GM10266 (cell line): ENCODE results near the gene ASB16.

Source experiments
- DNase-seq: peaks from one replicate; pipeline ENCODE4 v3.0.0; 2012; ENCODE audit errors: extremely low spot score
- TF ChIP-seq, protein P1 (sequence below): IDR thresholded peaks from 2 replicates; pipeline ENCODE4 v1.5.1; 2012; ENCODE audit warnings: mild to moderate bottlenecking, low read depth; ENCODE audit not compliant: control insufficient read depth, insufficient read depth; ENCODE audit errors: missing control alignments

Gene ASB16

DNA sequence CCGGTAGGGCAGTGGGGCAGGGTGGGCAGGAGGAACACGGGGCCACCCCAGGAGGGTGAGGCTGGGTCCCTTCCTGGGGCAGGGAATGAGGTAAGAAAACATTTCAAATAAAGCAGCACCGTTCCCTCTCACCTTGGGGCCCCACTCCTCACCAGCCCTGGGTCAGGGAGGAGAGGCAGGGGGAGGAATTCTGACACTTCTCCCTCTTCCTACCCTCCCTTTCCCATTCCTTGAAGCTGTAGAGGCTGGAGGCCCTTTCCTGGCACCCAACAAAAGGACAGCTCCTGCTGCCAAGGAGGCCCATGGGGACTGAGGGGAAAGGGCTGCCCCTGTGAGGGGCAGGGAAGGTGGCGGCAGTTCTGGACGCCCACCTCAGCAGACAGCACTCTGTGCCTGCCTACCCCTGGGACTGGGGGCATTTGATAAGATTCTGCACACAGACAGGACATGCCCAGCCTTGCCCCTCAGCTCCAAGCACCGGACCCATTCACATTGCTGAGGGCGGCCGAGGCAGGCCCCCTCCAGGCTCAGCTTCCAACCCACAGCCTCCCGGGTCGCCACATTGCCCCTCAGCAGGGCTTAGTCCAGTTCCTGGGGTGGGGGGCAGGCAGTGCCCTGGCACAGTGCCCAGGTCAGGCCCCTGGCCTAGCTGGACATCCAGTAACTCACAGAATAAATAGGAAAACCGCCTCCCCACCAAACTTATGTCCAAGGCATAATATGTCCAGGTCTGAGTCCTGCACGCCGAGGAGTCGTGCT is 23.0 kb downstream of the ASB16 start:
- TF ChIP-seq, protein P1, sequence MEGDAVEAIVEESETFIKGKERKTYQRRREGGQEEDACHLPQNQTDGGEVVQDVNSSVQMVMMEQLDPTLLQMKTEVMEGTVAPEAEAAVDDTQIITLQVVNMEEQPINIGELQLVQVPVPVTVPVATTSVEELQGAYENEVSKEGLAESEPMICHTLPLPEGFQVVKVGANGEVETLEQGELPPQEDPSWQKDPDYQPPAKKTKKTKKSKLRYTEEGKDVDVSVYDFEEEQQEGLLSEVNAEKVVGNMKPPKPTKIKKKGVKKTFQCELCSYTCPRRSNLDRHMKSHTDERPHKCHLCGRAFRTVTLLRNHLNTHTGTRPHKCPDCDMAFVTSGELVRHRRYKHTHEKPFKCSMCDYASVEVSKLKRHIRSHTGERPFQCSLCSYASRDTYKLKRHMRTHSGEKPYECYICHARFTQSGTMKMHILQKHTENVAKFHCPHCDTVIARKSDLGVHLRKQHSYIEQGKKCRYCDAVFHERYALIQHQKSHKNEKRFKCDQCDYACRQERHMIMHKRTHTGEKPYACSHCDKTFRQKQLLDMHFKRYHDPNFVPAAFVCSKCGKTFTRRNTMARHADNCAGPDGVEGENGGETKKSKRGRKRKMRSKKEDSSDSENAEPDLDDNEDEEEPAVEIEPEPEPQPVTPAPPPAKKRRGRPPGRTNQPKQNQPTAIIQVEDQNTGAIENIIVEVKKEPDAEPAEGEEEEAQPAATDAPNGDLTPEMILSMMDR = no peak

DNA sequence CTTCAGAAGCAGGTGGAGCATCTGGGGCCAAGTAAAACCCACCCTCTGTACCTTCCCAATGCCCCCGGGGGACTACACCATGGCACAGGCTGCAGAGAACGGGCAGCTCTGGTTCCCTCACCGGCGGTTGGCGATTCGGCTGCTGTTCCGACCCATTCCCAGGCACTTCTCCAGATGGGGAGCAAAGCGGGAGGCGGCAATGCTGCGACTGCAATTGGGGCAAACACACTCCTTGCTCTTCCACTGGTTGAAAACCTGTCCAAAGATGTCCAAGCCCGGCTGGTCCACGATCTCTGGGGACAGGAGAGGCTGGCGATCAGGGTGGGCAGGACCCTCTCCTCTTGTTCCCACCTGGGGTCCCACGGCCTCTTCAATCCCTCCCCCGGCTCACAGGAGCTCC is 26.6 kb downstream of the ASB16 start:
- no peak for DNase-seq
- TF ChIP-seq, protein P1 = no peak

More for the DNA sequence above, 23.0 kb downstream of the ASB16 start:
- no peak for DNase-seq

DNA sequence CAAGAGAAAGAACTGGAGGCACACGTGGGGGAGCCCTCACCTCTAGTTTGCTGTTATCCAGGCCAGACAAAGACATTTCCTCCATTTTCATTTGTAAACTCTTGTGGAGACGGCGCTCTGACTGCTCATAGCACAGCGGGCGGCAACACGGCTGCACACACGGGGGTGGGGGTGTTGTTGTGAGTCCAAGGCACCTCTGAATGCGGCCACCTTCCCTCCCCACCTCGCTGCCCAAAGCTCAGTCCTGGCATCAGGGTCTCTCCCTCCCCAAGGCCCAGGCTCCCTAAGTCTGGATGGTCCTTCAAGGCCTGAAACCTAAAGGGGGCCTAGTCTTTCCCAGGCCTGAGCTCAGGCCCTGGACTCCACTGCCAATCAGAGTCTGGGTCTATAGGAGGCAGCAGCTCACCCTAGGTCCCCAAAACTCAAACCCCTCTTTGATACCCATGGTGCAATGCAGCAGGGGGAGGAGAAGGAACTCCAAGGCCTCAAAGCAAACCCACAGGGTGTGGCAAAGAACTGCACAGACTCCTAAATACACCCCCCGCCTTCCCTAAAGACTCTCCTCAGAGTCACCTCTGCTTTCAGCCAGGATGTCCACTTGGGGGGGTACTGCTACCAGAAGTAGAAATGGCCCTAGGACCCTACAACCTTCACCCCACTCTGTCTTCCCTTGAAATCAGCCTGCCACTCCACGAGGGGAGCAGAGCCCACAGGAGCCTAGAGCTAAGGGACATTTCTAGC is 27.6 kb downstream of the ASB16 start:
- peak; percentile 68 for DNase-seq
- TF ChIP-seq, protein P1 = peak; percentile 12

DNA sequence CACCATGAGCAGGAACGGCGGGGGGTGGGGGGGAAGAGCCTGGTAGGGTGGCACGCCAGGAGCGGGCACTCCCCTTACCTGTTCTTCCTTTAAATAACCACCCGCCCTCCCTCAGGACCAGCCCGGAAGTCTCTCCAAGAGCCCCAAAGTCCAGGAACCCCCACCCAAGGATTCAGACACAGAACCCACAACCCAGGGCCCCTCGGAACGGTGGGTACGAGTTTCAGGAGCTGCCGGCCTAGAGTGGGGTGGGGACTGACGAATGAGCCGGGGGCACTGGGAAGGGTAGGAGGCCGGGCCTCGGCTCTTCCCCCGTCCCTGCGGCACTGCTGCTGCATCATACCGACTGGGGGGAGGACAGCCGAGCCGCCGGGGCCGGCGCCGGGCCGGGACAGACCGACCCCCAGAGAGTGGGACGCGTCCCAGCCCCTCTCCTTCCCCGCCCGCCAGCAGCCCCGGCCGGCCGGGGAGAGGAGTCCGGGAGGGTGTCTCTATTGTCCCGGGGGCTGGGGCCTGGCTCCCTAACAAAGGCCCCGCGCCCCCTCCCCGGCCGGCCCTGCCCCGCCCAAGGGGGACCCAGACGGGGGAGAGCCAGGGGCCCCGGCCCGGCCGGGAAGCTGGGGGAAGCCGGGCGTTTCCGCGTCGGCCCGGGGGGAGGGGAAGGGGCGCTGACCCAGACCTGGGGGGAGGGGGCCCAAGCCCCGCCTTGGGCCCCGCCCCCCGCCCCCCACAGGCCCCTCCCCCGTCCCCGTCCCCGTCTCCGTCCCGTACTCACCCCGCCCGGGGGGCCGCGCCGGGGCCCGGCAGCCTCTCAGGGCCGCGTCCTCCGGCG is 28.4 kb downstream of the ASB16 start:
- peak; percentile 96 for DNase-seq

DNA sequence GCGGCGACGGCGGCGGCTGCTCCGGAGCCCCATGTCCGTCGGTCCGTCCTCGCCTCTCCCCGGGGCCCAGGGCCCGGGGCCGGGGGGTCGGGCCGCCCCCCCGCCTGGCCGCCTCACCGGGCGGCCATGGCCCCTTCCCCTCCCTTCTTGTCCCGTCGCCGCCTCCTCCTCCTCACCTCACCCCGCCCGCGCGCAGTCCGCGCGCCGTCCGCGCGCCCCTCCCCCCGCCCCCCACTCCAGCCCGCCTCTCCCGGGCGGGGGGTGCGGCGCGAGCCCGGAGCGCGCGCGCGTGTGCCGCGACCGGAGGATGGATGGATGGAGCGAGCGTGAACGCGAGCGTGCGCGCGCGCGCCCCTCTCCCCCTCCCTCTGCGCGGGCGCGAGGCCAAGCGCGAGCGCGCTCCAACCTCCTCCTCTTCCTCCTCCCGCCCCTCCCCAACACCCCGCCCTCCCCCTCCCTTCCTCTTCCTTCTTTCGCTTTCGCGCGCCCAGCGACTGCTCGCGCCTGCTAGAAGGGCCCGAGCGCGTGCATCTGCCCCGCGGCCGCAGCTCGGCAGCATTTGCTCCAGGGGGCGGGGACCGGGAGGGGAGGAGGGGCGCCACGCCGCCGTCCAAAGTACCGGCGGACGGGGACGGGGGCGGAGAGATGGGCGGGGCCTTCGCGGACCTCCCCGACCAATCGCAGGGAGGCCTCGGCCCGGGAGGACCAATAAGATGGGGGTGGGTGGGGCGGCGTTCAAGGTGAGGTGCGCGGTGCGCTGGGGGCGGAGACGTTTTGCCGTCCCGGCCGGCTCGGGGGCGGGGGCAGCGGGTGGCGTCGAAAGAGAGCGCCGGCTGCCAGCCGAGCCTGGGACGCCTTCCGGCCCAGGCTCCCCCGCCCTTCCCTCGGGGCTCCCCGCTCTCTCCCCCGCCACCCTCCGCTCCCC is 29.3 kb downstream of the ASB16 start, which contains the start of gene ATXN7L3:
Gene ATXN7L3, minus strand, starts transcription at position 332 of the 925 bp plus-strand sequence. CDS start 1,814 bp downstream, outside the sequence.
- TF ChIP-seq, protein P1 = no peak

More for the DNA sequence above, 28.4 kb downstream of the ASB16 start:
- TF ChIP-seq, protein P1 = no peak

DNA sequence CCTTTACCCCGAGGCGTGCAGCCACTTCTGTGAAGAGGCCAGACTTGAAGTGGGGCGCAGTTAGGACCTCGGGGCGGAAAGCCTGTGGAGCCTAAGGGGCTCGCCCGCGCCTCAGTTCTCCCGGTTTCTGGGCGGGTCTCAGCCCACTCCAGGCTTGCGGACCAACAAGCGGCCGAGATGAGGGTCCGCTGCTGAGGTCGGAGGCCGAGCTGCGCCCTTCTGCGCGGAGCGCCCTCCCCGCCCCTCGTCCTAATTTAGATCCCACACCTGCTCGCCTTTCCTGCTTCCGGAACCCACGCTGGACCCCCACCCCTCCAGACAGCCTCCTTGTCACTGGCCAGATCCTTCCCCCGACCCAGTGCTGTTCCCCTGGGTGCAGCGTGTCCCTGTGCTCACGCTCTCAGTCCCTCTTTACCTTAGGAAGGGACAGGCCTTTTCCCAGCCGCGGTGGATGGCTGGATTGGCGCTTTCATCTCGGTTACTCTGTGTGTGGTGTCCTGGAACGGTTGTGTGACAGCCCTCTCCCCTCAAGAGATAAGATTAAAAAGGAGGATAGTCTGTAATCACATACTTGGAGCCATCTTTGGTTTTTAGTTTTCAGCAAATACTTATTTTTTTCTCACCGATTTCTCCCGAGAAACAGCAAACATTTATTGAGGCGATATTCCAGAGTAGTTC is 30.1 kb downstream of the ASB16 start:
- TF ChIP-seq, protein P1 = no peak

More for the DNA sequence above, 29.3 kb downstream of the ASB16 start, which contains the start of gene ATXN7L3:
- peak; percentile 99 for DNase-seq

More for the DNA sequence above, 30.1 kb downstream of the ASB16 start:
- DNase-seq = no peak
